ENCODE data around the gene OSCP1. TPM values are rescaled to one million over a fixed set of nuclear protein-coding genes. Genes with fewer than 3 reads are reported as not detected.

The OSCP1 gene
- total and polyA plus RNA-seq, 8 donors, result 3.3 to 9.8 (median 4.8) TPM

DNA sequence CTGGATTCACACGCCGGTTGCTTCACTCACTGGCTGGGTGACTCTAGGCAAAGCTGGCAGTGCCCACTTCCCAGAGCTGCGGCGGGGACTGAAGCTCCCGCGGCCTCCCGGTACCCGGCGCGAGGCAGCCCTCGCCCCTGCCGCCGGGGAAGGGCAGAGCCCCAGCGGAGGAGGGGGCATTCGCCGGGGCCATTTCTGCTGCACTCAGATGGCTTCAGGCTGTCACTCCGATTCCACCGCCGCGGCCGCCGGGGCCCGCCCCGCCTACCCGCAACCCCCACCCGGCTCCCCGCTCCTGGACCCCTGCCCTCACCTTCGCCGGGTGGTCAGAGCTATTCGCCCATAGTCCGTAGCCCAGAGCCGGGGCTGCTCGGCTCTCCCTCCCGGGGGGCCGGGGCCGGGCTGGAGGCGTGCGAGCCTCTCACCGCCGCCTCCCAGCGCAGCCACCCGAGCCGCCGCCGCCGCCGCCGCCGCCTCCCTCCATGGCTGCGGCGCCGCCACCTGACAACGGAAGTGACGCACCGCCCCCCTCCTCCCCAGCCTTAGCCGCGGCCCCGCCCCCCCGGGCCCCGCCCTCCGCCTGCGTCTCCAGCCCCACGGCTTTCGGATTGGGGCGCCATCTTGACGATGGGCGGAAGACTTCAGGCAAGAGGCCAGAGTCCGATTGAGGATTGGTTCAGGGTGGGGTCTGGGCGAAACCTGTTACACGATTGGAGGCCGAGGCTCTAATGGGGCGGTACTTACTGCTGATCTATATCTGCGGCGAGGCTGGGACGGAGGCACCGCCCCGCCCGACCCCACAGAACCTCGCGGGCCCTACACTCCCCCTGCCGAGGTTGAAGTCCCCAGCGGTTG lies 64.6 kb downstream of the OSCP1 start, which contains the start of gene STK40:
Gene STK40, minus strand, starts transcription at position 515 of the 855 bp plus-strand sequence. CDS start 24,592 bp downstream, outside the sequence.
- FAIRE-seq (peak; percentile 49), DNase-seq (peak; percentile 98 to 99 (median 98)), ATAC-seq (peak; percentile 75 to 87 (median 82))
- no peaks in the 10 kb centered on the region for H3K27me3 ChIP-seq
- no peak for TF ChIP-seq CTCF (IDR thresholded peaks at IDR 0.05)
- no peaks in the 10 kb centered on the region for H3K36me3 ChIP-seq
- H3K4me1 ChIP-seq, result peaks cover 24 to 42% (median 34%) of the 10 kb centered on the region in 3 donors
- H3K9me3 ChIP-seq, result no peaks in the 10 kb centered on the region
- H3K27ac ChIP-seq, result peak within 1 kb of the TSS; percentile 93 to 99 (median 97)
- 0% methylated on average over 41 to 82 of the region's 82 CpGs for WGBS, 2 donors
- peak within 1 kb of the TSS; percentile 85 to 100 (median 92) for H3K4me3 ChIP-seq
- intact Hi-C loops (cut with DNase I), result no loop called here

GRCh38 chr1:36384542-36385409 lies 65.5 kb downstream of the OSCP1 start:
- FAIRE-seq, result no peak

GRCh38 chr1:36383240-36383639 lies 67.0 kb downstream of the OSCP1 start:
- H3K27ac ChIP-seq, result peak overlapping the region in 3 of 4 donors; percentile 32 to 98 (median 40)
- H3K4me1 ChIP-seq, result peaks cover 35 to 62% (median 50%) of the 10 kb centered on the region in 3 donors
- ATAC-seq (peak; percentile 12 to 55 (median 34)), FAIRE-seq (no peak), DNase-seq (peak; percentile 66 to 91 (median 88))
- H3K4me3 ChIP-seq, result peak overlapping the region in 1 of 4 donors; percentile 99
- H3K9me3 ChIP-seq, result no peaks in the 10 kb centered on the region
- no peak for TF ChIP-seq CTCF (IDR thresholded peaks at IDR 0.05)
- H3K27me3 ChIP-seq, result no peaks in the 10 kb centered on the region
- WGBS, 2 donors, result 34 to 38% methylated on average over 4 of the region's 4 CpGs
- H3K36me3 ChIP-seq, result no peaks in the 10 kb centered on the region
- intact Hi-C loops (cut with DNase I), result no loop called here

More at GRCh38 chr1:36384542-36385409, 65.5 kb downstream of the OSCP1 start:
- H3K4me1 ChIP-seq, result peaks cover 32 to 51% (median 43%) of the 10 kb centered on the region in 3 donors
- WGBS, 2 donors, result 0 to 1% methylated on average over 25 of the region's 25 CpGs
- ATAC-seq (peak; percentile 50 to 61 (median 52)), DNase-seq (peak; percentile 89 to 96 (median 93))
- intact Hi-C loops (cut with DNase I), result no loop called here
- H3K9me3 ChIP-seq, result no peaks in the 10 kb centered on the region
- H3K4me3 ChIP-seq, result peak overlapping the region; percentile 85 to 100 (median 92)
- peak overlapping the region; percentile 93 to 99 (median 97) for H3K27ac ChIP-seq
- no peak for TF ChIP-seq CTCF (IDR thresholded peaks at IDR 0.05)
- no peaks in the 10 kb centered on the region for H3K36me3 ChIP-seq
- no peaks in the 10 kb centered on the region for H3K27me3 ChIP-seq

- Histone ChIP-seq H3K9me3 (no peaks in the 10 kb centered on the region), H3K36me3 (no peaks in the 10 kb centered on the region), H3K4me1 (peaks cover 35 to 66% (median 53%) of the 10 kb centered on the region in 3 donors), H3K4me3 (no peak overlapping the region), H3K27me3 (no peaks in the 10 kb centered on the region), H3K27ac (peak overlapping the region in 2 of 4 donors; percentile 40 to 98)
- intact Hi-C loops (cut with DNase I), result no loop called here
- DNase-seq, result no peak
- no peak for ATAC-seq
- no peak for TF ChIP-seq CTCF (IDR thresholded peaks at IDR 0.05)
- WGBS, 2 donors, result 63 to 72% methylated on average over 4 of the region's 4 CpGs
- FAIRE-seq, result no peak
These were observed 67.6 kb downstream of the OSCP1 start for GRCh38 chr1:36382669-36383068.
